Lower leg skin (tissue), 3 donors: Measurements from ENCODE around the gene NMNAT3.

ENCODE experiments used
- POLR2A ChIP-seq, 2 donors: fragments of 450-650 bp; IDR thresholded peaks; one replicate each; pipeline ENCODE4 v1.6.1; 2016 to 2017; ENCODE audit warnings: antibody characterized with exemption in 2 of 2, mild to moderate bottlenecking in 1 of 2, moderate library complexity in 1 of 2
- TF ChIP-seq, protein P1 (sequence below), 3 donors: fragments of 450-650 bp; IDR thresholded peaks; one replicate each; pipeline ENCODE4 v1.5.1; 2016; ENCODE audit warnings: antibody characterized with exemption in 3 of 3, mild to moderate bottlenecking in 3 of 3, moderate library complexity in 2 of 3

DNA sequence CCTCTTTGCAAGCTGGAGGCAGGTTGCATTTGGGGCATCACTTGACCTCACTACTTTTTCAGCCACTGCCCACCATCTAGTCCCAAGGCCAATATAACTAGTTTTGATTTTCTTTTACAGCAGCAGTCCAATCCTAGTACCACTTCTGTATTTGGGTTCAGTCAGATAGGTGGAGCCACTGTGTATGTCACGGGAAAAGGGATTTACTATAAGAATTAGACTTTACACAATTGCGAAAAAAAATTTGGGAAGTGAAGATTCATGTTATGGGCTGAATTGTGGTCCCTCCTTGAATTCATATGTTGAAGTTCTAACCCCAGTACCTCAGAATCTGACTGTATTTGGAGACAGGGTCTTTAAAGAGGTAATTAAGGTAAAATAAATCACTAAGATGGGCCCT is 37.4 kb upstream of the NMNAT3 start:
- TF ChIP-seq, protein P1, sequence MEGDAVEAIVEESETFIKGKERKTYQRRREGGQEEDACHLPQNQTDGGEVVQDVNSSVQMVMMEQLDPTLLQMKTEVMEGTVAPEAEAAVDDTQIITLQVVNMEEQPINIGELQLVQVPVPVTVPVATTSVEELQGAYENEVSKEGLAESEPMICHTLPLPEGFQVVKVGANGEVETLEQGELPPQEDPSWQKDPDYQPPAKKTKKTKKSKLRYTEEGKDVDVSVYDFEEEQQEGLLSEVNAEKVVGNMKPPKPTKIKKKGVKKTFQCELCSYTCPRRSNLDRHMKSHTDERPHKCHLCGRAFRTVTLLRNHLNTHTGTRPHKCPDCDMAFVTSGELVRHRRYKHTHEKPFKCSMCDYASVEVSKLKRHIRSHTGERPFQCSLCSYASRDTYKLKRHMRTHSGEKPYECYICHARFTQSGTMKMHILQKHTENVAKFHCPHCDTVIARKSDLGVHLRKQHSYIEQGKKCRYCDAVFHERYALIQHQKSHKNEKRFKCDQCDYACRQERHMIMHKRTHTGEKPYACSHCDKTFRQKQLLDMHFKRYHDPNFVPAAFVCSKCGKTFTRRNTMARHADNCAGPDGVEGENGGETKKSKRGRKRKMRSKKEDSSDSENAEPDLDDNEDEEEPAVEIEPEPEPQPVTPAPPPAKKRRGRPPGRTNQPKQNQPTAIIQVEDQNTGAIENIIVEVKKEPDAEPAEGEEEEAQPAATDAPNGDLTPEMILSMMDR (IDR thresholded peaks at IDR 0.05), result no peak
- no peak for TF ChIP-seq POLR2A (IDR thresholded peaks at IDR 0.05)
